ENCODE results near the gene TRPC6. TPM values are rescaled to one million over a fixed set of nuclear protein-coding genes. Genes with fewer than 3 reads are reported as not detected.

TRPC6 gene
- total and polyA plus RNA-seq, 2 of the 8 experiments (the other 6 are each of a cell fraction or from before 2014, with no cell fraction given), result 0.26 to 0.39 TPM

DNA sequence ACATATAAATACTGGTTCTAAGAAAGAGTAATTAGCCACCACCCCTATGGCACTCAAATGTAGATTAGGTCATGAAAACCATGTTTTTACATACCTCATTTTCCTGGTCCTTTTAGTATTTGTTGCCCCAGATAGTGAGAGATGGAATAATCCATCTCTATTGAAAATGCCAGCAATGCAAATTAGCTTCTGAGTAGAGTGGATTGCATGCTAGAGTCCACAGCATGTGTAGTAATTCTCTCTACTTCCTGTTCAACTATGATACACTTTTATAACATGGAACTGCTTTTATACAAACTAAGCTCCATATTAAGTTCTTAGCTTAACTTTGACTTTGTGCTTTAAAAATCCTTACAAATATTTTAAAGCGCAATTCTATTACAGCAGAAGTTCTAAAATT lies 73.2 kb downstream of the TRPC6 start:
- no peak overlapping the region for H2BK5ac ChIP-seq (ENCODE audit: low read depth, low read length)
- H3K36me3 ChIP-seq (ENCODE audit: control insufficient read depth in 2 of 4, insufficient read depth in 4 of 4, low read length in 3 of 4), result no peaks in the 10 kb centered on the region
- no peak overlapping the region for H4K91ac ChIP-seq (replicated peaks; ENCODE audit: insufficient read length, low read length)
- H3K4me3 ChIP-seq (ENCODE audit: extremely low read depth in 1 of 4, insufficient read depth in 2 of 4, low read depth in 3 of 4, low read length in 4 of 4), result no peak overlapping the region
- ChIA-PET CTCF (ENCODE audit: partially characterized antibody) (no interaction called here), POLR2A (ENCODE audit: partially characterized antibody) (no interaction called here)
- H2BK20ac ChIP-seq (ENCODE audit: low read length), result no peak overlapping the region
- H3K79me1 ChIP-seq (ENCODE audit: low read depth, low read length), result no peaks in the 10 kb centered on the region
- H4K20me1 ChIP-seq (replicated peaks in 1 of 2; ENCODE audit: control insufficient read depth in 1 of 2, insufficient read depth in 2 of 2, low read length in 2 of 2), result no peaks in the 10 kb centered on the region
- H3K27ac ChIP-seq (ENCODE audit: low read depth, low read length), result no peak overlapping the region
- H4K8ac ChIP-seq (ENCODE audit: extremely low read depth, insufficient read depth, low read length), result no peak overlapping the region
- no peak overlapping the region for H2AFZ ChIP-seq (ENCODE audit: low read length)
- no peaks in the 10 kb centered on the region for H3K79me2 ChIP-seq (ENCODE audit: control insufficient read depth in 1 of 2, insufficient read depth in 2 of 2, low read length in 2 of 2)
- H3K23ac ChIP-seq (ENCODE audit: insufficient read length), result no peak overlapping the region
- H2BK15ac ChIP-seq (ENCODE audit: low read length), result no peak overlapping the region
- no peak overlapping the region for H3K14ac ChIP-seq (ENCODE audit: insufficient read length)
- no peak overlapping the region for H2AK5ac ChIP-seq (ENCODE audit: low read depth, low read length)
- peaks cover 0 to 4% (median 2%) of the 10 kb centered on the region in 4 experiments; a peak in 2 of 7 replicates for H3K4me1 ChIP-seq (replicated peaks in 1 of 4; ENCODE audit: control insufficient read depth in 3 of 4, insufficient read depth in 4 of 4, low read length in 3 of 4)
- H3K9ac ChIP-seq (replicated peaks in 1 of 4; ENCODE audit: extremely low read depth in 1 of 4, low read depth in 3 of 4, low read length in 3 of 4), result no peak overlapping the region
- H3K4me2 ChIP-seq (ENCODE audit: insufficient read depth in 1 of 2, low read depth in 2 of 2, low read length in 2 of 2), result no peak overlapping the region
- DNase-seq (ENCODE audit: low read depth in 1 of 2, low spot score in 2 of 2) (no peak), FAIRE-seq (no peak)
- no peak overlapping the region for H4K5ac ChIP-seq (ENCODE audit: insufficient read length, low read depth, low read length)
- H3K56ac ChIP-seq (replicated peaks; ENCODE audit: insufficient read length, low read depth, low read length), result no peak overlapping the region
- 84% methylated on average over 1 of the region's 1 CpG; no CpG with 5 or more reads in 1 of the 2 experiments for WGBS, 2 experiments (ENCODE audit: extremely low coverage in 1 of 2, insufficient coverage in 1 of 2, insufficient read length in 1 of 2, insufficient replicate concordance in 2 of 2, low coverage in 1 of 2, low lambda C conversion rate in 2 of 2, missing lambda C conversion rate in 1 of 2)
- no peaks in the 10 kb centered on the region for H3K23me2 ChIP-seq (ENCODE audit: low read depth, low read length)
- no peaks in the 10 kb centered on the region for H3K27me3 ChIP-seq (replicated peaks in 1 of 4; ENCODE audit: control insufficient read depth in 3 of 4, extremely low read depth in 1 of 4, insufficient read depth in 3 of 4, low read length in 3 of 4)
- H3K18ac ChIP-seq (ENCODE audit: extremely low read depth, low read length), result no peak overlapping the region
- H3K9me3 ChIP-seq (ENCODE audit: insufficient read depth in 2 of 2, low read depth in 1 of 2, low read length in 1 of 2), result no peaks in the 10 kb centered on the region
- H2BK12ac ChIP-seq (ENCODE audit: low read depth, low read length), result no peak overlapping the region
- no peak overlapping the region for H2BK120ac ChIP-seq (replicated peaks; ENCODE audit: low read depth, low read length)
- no peak overlapping the region for H3K4ac ChIP-seq (replicated peaks; ENCODE audit: insufficient read length, low read depth, low read length)
- no peak for TF ChIP-seq BCL11A (IDR thresholded peaks at IDR 0.05; ENCODE audit: low read depth in 2 of 2, low read length in 2 of 2)
- TF ChIP-seq TBP (IDR thresholded peaks at IDR 0.05; ENCODE audit: low read depth, low read length), result no peak
- TF ChIP-seq RXRA (IDR thresholded peaks at IDR 0.05; ENCODE audit: insufficient read depth, low read depth, low read length), result no peak
- no peak for TF ChIP-seq RNF2 (IDR thresholded peaks at IDR 0.05; ENCODE audit: borderline replicate concordance, low read depth, low read length, missing control alignments, poor library complexity, severe bottlenecking)
- TF ChIP-seq, protein P1, sequence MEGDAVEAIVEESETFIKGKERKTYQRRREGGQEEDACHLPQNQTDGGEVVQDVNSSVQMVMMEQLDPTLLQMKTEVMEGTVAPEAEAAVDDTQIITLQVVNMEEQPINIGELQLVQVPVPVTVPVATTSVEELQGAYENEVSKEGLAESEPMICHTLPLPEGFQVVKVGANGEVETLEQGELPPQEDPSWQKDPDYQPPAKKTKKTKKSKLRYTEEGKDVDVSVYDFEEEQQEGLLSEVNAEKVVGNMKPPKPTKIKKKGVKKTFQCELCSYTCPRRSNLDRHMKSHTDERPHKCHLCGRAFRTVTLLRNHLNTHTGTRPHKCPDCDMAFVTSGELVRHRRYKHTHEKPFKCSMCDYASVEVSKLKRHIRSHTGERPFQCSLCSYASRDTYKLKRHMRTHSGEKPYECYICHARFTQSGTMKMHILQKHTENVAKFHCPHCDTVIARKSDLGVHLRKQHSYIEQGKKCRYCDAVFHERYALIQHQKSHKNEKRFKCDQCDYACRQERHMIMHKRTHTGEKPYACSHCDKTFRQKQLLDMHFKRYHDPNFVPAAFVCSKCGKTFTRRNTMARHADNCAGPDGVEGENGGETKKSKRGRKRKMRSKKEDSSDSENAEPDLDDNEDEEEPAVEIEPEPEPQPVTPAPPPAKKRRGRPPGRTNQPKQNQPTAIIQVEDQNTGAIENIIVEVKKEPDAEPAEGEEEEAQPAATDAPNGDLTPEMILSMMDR (IDR thresholded peaks at IDR 0.05; ENCODE audit: control extremely low read depth in 1 of 3, insufficient read depth in 1 of 3, low read depth in 1 of 3, low read length in 3 of 3), result no peak
- TF ChIP-seq SP2 (IDR thresholded peaks at IDR 0.05; ENCODE audit: low read length), result no peak
- no peak for TF ChIP-seq SUZ12 (IDR thresholded peaks at IDR 0.05; ENCODE audit: low read length)
- no peak for TF ChIP-seq CREB1 (IDR thresholded peaks at IDR 0.05)
- TF ChIP-seq JUN (IDR thresholded peaks at IDR 0.05; ENCODE audit: low read depth, low read length), result no peak
- TF ChIP-seq TAF1 (IDR thresholded peaks at IDR 0.05; ENCODE audit: low read depth, low read length), result no peak
- no peak for TF ChIP-seq EZH2 (IDR thresholded peaks at IDR 0.05; ENCODE audit: low read depth, low read length, severe bottlenecking)
- TF ChIP-seq ZNF274 (IDR thresholded peaks at IDR 0.05; ENCODE audit: borderline replicate concordance, extremely low read depth, low read length), result no peak
- no peak for TF ChIP-seq POLR2A (IDR thresholded peaks at IDR 0.05; ENCODE audit: control extremely low read depth in 1 of 2, low read depth in 2 of 2, low read length in 2 of 2)
